ENCODE measurements around the gene FARSB. TPM values are rescaled to one million over a fixed set of nuclear protein-coding genes. Genes with fewer than 3 reads are reported as not detected.

The FARSB gene
- polyA plus RNA-seq, 12 donors: 16.3 to 31.7 (median 27.5) TPM; not detected in 1

- DNase-seq: no peak
Measured at GRCh38 chr2:222563106-222563718, 92.7 kb downstream of the FARSB start.

DNA sequence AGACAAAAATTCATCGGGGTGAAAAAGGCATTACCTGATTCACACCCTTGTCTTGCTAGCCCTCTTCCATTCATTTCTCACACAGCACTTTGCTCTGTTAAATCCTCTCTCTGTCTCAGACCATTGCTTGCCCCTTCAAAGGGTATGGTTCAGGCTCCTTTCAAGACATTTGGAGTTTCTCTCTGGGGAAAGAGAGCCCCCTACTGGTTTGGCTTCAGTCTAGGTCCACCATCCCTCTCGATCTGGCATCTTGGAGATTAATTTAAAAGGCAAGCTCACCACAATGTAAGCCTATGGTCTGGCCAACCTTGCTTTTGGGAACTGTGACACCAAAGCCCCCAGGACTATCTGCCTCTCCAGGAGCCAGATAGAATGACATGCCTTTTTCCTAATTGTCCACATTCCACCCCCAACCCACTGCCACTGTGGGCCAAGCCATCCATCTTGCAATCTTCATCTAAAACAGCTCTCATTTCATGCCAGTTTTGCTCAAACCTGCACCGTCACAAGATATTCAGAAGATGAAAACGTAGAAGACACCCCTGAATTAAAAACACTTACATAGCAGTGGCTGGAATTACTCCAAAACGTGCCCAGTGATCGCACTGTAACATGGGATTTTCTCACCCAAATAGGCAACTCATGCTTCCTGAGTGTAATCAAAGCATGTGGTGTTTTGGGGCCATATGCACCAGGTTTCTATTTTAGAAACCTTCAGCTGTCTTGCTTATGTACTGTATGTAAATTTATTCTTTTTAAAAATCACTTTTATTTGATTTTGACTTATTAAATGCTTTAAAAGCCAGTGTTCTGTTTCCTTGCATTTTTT lies 93.9 kb downstream of the FARSB start:
- DNase-seq: peak; percentile 21

- DNase-seq: no peak
Measured at GRCh38 chr2:222561151-222561550, 94.7 kb downstream of the FARSB start.

DNA sequence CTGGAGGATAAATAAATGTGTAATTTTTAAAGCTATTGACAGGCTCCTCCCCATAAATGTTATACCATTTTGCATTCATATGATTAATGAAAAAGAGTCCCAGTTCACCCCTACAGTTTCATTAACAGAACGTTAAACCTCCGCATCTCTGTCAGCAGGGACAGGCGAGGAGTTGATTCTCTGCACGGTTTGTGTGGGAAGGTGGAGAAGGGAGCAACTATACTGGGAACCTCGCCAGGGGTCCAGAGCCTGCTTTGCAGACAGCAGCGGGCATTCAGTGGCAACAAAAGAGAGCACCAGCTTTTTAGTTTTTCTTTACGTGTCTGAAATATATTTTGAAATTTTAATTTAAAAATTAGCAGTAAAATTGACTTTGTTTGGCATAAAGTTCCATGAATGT lies 101.4 kb downstream of the FARSB start:
- DNase-seq: no peak

GRCh38 chr2:222548992-222549391 lies 106.9 kb downstream of the FARSB start:
- no peak for DNase-seq

DNA sequence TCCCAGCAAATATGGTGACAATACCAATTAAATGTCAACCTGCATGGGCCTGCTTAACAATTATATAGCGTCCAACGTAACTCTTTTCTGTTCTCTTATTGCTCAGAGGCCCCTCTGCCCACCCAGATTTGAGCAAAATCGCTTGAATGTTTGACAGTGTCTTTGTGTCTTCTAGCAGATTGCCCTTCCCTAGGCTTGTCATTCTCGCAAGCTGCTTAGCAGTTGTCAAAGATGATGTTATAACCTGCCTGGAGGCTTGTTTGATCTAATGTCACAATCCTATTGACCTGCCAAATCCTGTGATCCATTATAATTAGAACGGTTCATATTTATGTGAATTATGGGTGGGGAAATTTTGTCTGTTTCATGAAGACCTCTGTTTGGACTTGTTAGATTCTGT lies 108.8 kb downstream of the FARSB start:
- DNase-seq: no peak

- DNase-seq: no peak
Measured at GRCh38 chr2:222545823-222546795, 109.8 kb downstream of the FARSB start.

DNA sequence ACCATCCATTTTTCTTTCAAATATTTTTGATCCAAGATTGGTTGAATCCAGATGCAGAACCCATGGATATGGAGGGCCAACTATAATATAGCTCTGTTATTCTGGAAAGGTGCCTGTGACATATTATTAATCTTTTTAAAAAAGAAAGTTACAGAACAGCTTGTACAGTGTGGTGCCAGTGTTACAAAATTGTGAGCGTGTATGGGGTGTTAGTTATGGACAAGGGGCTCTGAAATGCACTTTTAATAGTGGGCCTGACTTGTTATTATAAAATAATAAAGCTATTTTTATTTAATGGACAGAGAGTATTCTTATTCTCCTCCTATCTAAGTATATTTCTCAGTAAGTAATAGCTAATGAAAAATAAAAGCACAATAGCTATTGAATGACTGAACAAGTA lies 111.2 kb downstream of the FARSB start:
- DNase-seq: no peak

GRCh38 chr2:222538535-222538934 lies 117.4 kb downstream of the FARSB start:
- DNase-seq: no peak

GRCh38 chr2:222535477-222535876 lies 120.4 kb downstream of the FARSB start:
- DNase-seq: no peak

GRCh38 chr2:222532315-222532714 lies 123.6 kb downstream of the FARSB start:
- no peak for DNase-seq

- DNase-seq: no peak
Measured at GRCh38 chr2:222526480-222527277, 129.2 kb downstream of the FARSB start.

GRCh38 chr2:222525811-222526210 lies 130.1 kb downstream of the FARSB start:
- DNase-seq: no peak

DNA sequence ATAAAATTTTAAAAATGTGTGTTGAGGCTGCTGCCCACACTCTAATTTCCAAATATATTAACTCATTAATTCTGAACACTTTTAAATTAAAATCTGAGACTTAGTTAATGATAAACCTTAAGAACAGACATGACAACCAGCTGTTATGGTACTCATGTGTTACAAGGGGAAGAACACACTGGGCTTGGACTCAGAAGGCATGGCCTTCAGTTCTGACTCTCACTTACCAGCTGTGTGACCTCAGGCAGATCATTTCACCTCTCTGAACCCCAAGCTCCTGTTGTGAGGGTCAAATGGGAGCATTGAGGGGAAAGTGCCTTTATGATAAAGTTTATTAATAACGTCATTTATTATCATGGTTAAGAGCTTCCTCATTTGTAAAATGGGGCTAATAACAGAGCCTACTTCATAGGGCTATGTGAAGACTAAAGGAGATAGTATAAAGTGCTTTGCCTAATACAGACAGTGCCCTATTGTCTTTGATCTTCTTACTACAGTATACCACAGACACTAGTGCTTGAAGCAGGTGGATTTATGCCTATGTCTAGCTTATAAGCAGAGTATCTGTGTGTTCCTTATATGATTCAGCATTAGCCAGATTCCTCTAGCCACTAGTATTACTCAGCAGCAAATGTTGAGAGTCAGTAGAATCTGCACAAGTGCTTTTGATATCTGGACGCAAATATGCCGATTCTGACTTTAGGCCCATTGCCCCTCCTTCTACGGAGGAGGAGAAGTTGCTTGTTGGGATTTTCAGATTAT lies 131.9 kb downstream of the FARSB start:
- DNase-seq: no peak

GRCh38 chr2:222522082-222522481 lies 133.8 kb downstream of the FARSB start:
- no peak for DNase-seq

GRCh38 chr2:222521099-222521498 lies 134.8 kb downstream of the FARSB start:
- no peak for DNase-seq
